ENCODE results near the gene PPP2R5C.
A peak's percentile ranks its signal among the peaks of the same experiment; 100 is the strongest.

The PPP2R5C gene

GRCh38 chr14:101755591-101756324, 5.8 kb upstream of the PPP2R5C start:
- no peak for DNase-seq (ENCODE audit: low spot score)

DNA sequence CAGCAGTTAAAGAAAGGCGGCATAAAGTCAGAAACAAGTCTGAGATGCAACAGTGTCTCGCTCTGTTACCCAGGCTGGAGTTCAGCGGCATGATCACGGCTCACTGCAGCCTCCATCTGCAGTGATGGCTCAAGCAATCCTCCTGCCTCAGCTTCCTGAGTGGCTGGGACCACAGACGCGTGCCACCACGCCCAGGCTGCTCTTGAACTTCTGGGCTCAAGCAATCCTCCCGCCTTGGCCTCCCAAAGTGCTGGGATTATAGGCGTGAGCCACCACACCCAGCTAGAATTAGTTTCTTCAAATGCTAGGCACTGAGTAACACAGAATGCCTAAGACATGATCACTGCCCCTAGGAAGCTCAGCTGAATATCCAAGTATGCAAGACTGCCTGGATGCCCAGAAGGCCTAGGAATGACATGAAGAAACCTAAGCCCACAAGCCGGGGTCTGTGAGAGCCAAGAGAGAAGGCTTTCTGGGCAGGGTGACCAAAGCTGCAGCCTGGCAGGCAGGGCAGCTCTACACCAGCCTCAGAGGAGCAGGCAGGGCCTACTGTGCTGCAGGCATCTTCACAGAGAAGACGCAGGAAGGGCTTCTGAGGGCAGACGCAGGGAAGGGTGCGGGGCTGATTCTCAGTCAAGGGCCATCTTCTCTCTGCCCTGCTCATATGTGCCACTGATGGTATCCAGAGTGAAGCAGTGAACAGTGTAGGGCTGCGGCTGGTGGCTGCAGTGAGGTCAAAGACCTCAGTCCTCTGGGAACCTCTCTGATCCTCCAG, 4.3 kb upstream of the PPP2R5C start:
- no peak for DNase-seq (ENCODE audit: low spot score)

DNA sequence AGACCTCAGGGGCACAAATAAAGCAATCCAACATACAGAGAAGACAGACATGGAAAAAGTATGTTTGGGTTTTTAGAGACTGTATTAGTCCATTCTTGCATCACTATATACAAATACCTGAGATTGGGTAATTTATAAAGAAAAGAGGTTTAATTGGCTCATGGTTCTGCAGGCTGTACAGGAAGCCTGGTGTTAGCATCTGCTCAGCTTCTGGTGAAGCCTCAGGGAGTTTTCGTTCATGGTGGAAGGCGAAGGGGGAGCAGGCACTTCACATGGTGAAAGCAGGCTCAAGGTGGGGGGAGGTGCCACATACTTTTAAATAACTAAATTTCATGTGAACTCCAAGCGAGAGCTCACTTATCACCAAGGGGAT, 3.7 kb upstream of the PPP2R5C start:
- DNase-seq (ENCODE audit: low spot score): no peak

DNA sequence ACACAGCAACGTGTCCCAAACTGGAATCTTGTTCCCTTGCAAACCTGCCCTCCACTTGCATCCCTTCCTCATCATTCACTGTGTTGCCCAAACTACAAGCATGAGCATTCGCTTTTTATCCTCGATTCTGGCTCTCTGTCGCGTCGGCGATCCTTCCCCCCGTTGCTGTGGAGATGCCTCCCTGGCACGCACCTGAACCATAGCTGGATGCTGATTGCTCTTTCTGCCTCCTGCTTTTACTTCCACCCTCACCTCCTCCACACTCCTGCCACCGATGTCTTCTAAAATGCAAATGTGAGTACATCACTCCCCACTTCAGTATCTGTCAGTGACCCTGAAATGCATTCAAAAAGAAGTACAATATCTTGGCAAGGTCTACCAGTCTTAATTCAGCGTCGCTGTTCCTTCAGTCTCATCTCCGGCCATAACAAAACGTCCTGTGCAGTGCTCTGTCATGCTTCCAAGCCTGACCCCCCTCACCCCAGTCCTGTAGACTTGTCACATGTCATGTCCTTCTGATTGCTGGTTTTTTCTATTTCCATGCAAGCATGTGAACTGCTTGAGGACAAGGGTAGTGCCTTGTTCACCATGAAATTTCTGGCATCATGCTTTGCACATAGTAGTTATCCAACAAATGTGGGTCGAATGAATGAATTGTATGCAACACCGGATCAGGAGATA, 2.5 kb upstream of the PPP2R5C start:
- no peak for DNase-seq (ENCODE audit: low spot score)

GRCh38 chr14:101760138-101761011, 1.1 kb upstream of the PPP2R5C start:
- peak; percentile 99 for DNase-seq (ENCODE audit: low spot score)

DNA sequence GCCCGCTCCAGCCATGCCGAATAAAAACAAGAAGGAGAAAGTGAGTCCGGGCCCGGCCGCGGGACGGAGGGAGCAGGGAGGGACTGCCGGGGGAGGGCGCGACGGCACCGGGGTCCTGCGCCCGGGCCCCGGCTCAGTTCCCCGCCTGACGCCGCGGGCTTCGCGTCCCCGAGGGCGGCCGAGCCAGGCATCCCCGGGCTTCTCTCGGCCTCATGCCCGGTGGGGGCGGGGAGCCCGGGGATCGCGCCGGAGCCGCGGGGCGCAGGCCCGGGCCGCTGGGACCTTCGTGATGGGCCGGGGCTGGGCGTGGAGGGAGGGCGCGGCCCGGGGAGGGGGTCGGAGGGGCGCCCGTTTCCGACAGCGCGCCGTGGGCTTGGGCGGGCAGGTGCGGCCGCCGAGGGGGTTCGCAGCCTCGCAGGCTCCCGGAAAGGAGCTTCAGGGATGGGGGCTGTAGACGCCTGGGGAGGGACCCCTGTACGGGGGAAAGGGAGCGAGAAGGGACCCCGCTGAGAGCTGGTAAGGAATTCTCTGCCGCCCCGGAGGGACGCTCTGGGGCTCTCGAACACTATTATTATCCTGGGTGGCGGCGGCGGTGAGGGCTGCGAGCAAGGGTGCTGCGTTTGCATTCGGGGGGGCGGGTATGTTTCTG, 496 bp downstream of the PPP2R5C start:
- peak; percentile 30 for DNase-seq (ENCODE audit: low spot score)

- DNase-seq (ENCODE audit: low spot score): no peak
Measured at GRCh38 chr14:101762530-101763101, 1.1 kb downstream of the PPP2R5C start.

GRCh38 chr14:101763941-101764709, 2.6 kb downstream of the PPP2R5C start:
- no peak for DNase-seq (ENCODE audit: low spot score)

- no peak for DNase-seq (ENCODE audit: low spot score)
Measured at GRCh38 chr14:101767618-101768362, 6.3 kb downstream of the PPP2R5C start.

- no peak for DNase-seq (ENCODE audit: low spot score)
Measured at GRCh38 chr14:101770183-101770582, 8.7 kb downstream of the PPP2R5C start.

DNA sequence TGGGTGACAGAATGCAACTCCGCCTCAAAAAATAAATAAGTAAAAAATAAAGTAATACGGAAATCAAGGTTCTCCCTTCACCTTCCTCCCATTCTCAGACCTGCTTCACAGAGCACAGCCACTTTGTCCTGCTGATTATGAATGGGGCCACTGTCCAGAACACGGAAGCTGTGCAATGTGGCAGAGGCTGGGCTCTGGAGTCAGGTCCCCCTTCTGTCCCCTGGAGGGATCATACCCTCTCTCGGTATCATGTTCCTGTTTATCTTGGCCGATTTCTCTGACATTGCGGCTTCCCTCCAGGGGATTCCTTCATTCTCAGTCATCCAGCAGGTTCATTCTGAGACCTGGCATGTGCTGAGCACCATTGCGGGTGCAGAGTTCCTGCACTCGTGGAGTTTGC, 11.3 kb downstream of the PPP2R5C start:
- no peak for DNase-seq (ENCODE audit: low spot score)

DNA sequence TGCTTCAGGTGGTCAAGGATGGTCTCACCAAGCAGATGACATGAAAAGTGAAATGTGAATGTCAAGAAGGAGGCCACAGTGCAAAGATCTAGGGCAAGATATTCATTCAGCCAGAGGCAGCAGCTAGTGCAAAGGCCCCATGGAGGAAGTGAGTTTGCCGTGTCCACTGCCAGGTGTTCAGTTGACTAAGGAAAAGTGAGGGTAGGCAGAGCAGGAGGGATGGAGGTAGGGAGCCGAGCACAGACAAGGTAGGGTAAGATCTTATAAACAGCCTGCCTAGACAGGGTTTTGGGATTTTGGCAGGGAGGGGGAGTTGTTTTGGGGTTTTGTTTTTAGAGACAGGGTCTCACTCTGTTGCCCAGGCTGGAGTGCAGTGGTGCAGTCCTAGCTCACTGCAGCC, 11.9 kb downstream of the PPP2R5C start:
- DNase-seq (ENCODE audit: low spot score): no peak

DNA sequence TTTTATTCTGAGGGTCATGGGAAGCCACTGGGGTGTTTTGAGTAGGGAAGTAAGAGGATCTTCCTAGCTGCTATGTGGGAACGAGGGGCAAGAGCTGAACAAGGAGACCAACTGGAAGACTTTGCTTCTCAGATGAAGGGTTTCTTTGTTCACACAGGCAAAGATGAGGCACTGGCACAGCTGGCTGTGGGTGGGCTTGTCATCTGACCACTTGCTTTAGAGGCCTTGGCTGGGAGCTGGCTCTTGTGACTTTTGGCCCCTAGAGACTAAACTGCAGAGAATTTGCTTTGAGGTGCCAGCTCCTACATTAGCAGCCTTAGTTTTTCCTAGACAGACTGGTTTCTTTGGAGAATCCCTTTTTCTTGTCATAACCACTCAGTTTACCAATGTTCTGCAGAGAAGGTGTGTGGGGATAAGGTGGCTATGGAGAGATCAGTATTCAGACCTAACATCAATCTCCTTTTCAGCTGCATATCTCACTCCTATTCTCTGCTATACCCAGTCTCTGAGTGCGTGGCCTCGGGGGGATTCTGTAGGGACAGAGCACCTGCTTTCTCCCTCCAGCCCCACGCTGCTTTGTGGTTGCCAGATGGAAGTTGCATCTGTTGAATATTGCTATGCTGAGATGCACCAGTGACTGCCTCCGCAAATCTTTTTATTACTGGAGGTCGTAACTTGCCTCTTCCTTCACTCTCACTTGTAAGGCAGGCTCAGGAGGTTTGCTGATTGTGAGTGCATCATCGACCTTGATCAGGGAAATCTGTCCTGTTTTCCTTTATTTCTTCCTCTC, 12.7 kb downstream of the PPP2R5C start:
- peak; percentile 85 for DNase-seq (ENCODE audit: low spot score)

DNA sequence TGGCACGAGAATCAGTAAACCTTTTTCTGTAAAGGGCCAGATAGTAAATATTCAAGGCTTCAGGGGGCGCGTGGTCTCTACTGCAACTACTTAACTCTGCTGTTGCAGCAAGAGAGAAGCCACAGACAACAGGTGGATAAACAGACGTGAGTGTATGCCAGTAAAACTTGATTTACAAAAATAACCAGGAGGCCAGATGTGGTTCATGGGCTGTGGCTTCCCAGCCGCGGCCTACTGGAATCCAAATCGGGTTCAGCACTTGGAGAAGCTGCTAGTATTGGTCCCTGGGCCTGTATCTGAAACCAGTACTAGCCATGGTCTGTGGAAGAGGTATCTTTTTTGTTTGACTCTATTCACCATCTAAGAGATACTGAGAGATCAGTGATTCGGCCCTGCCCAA, 13.3 kb downstream of the PPP2R5C start:
- DNase-seq (ENCODE audit: low spot score): no peak

DNA sequence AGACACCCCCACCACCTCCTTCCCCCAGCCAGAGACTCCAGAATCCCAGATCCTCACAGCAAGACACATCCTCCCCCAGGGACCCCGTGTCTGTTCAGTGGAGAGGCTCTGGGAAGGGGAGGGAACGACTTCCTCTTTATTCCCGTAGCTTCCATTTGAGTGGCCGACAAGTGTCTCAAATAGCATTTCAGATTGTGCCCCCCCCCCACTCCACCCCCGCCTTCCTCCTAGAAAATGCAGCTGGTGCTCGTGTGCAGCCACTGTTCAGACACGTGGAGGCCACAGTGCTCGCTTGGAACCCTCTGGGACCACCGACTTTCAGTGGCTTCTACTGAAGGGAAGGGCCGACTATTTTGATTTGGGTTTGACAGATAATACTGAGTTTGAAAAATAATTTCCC, 14.3 kb downstream of the PPP2R5C start:
- no peak for DNase-seq (ENCODE audit: low spot score)

DNA sequence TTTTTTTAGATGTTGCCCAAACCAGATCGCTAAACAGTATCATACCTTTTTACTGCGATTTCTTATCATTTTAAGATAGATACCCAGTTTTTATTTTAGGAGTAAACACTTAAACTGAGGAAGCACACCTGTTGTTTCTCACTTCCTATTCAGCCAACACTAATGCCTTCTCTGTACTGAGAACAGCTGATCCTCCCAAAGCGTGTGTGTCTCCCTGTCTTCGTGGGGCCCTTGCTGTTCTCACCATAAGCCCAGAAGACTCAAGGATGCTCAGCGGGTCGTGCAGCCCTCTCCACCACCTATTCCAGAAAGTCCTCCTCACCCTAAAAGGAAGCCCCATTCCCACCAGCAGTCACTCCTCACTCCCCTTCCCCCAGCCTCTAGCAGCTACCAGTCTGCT, 14.8 kb downstream of the PPP2R5C start:
- DNase-seq (ENCODE audit: low spot score): no peak

DNA sequence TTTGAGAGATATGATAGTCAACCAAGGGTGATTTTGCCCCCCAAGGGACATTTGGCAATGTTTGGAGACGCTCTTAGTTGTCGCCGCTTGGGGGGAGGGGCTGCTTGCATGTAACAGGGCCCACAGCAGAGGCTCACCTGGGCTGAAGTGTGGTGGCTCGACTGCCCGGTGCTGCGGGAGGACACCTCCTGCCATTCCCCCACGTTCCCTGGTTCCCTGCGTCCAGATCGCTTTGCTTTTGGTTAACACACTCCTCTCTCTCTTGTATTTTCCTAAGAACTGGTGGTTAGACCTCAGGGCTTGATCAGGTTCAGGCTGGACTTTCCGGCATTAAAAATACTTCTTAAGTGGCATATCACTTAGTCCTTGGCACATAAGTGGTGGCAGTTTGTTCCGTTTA, 18.9 kb downstream of the PPP2R5C start:
- no peak for DNase-seq (ENCODE audit: low spot score)

DNA sequence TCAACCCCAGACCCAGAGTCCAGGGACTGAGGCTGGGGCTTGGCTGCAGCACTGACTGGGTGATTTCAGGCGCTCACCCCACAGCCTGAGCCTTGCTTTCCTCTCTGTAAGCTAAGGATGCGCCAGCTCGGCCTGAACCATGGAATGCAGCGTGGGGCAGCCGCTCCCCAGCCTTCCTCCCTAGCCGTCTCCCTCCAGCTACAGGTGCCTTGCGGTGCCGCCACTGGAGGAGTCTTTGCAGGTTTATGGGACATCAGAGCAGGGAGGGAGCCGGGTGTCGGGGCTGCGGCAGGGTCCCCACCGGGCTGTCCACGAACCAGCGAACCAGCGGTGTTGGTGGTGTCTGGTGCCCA, 19.4 kb downstream of the PPP2R5C start:
- DNase-seq (ENCODE audit: low spot score): no peak

Measured in globus pallidus (tissue), 1 donor.